HEK293T (cell line): ENCODE results near the gene ARMH3.

ENCODE experiments used
- BHLHE40 ChIP-seq: fragments of 450-650 bp; IDR thresholded peaks from 2 replicates; pipeline ENCODE4 v1.6.1; 2016; ENCODE audit warnings: mild to moderate bottlenecking, moderate library complexity, borderline replicate concordance
- CTBP1 ChIP-seq: fragments of 450-650 bp; IDR thresholded peaks from 2 replicates; pipeline ENCODE4 v1.6.1; 2016; ENCODE audit warnings: borderline replicate concordance
- FOXA1 ChIP-seq: fragments of 450-650 bp; IDR thresholded peaks from 2 replicates; pipeline ENCODE4 v1.6.1; 2016; ENCODE audit warnings: mild to moderate bottlenecking
- FOXK2 ChIP-seq: fragments of 450-650 bp; IDR thresholded peaks from 2 replicates; pipeline ENCODE4 v1.6.1; 2016; ENCODE audit warnings: mild to moderate bottlenecking
- FOXM1 ChIP-seq: fragments of 450-650 bp; IDR thresholded peaks from 2 replicates; pipeline ENCODE4 v1.6.1; 2017; ENCODE audit warnings: mild to moderate bottlenecking, borderline replicate concordance
- NFRKB ChIP-seq: fragments of 450-650 bp; IDR thresholded peaks from 2 replicates; pipeline ENCODE4 v1.6.1; 2016; ENCODE audit warnings: mild to moderate bottlenecking, moderate library complexity
- PKNOX1 ChIP-seq: fragments of 450-650 bp; IDR thresholded peaks from 2 replicates; pipeline ENCODE4 v1.6.1; 2016
- SP1 ChIP-seq: fragments of 450-650 bp; IDR thresholded peaks from 2 replicates; pipeline ENCODE4 v1.6.1; 2017
- ZNF384 ChIP-seq: fragments of 450-650 bp; IDR thresholded peaks from 2 replicates; pipeline ENCODE4 v1.6.1; 2016

GRCh38 chr10:101940916-101941315 is 115.1 kb downstream of the ARMH3 start:
- TF ChIP-seq CTBP1 (no peak), SP1 (no peak), PKNOX1 (no peak), FOXA1 (no peak), NFRKB (no peak), BHLHE40 (no peak), FOXM1 (no peak), ZNF384 (no peak), FOXK2 (no peak)
